Esophagus squamous epithelium (tissue), 5 donors: Measurements from ENCODE around the gene SETX. TPM values are rescaled to one million over a fixed set of nuclear protein-coding genes. Genes with fewer than 3 reads are reported as not detected.

Experiments used
- DNase-seq: peaks from one replicate; lab custom pipeline; 2025; lab: John Stamatoyannopoulos, UW
- H3K27ac ChIP-seq, 4 donors: fragments of 200-600 bp; sonication (generic); one replicate each; pipeline ENCODE4 v1.5.1; 2016 to 2019; ENCODE audit warnings: mild to moderate bottlenecking in 1 of 4
- H3K27me3 ChIP-seq, 4 donors: fragments of 200-600 bp; sonication (generic); 1 replicate in 3 of 4; 2 replicates in 1 of 4; pipeline versions ENCODE4 v1.5.1 to v1.6.0; 2017 to 2021; ENCODE audit warnings: antibody characterized with exemption in 1 of 4
- H3K36me3 ChIP-seq, 3 donors: fragments of 200-600 bp; sonication (generic); one replicate each; pipeline ENCODE4 v1.5.1; 2016 to 2019
- H3K4me1 ChIP-seq, 3 donors: fragments of 200-600 bp; sonication (generic); one replicate each; pipeline ENCODE4 v1.5.1; 2017 to 2019
- H3K4me3 ChIP-seq, 4 donors: fragments of 200-600 bp; sonication (generic); 1 replicate in 3 of 4; 2 replicates in 1 of 4; pipeline ENCODE4 v1.5.1; 2016 to 2019; ENCODE audit warnings: mild to moderate bottlenecking in 2 of 4, moderate library complexity in 1 of 4
- H3K9me3 ChIP-seq, 3 donors: fragments of 200-600 bp; sonication (generic); one replicate each; pipeline ENCODE4 v1.5.1; 2016 to 2019
- CTCF ChIP-seq, 6 experiments: fragments of 450-650 bp in 4 of 6; fragments of 200-600 bp in 2 of 6; sonication (generic) in 2 of 6; IDR thresholded peaks; one replicate each; pipeline ENCODE4 v1.5.1; 2016 to 2019; ENCODE audit warnings: antibody characterized with exemption in 6 of 6, mild to moderate bottlenecking in 4 of 6, moderate library complexity in 4 of 6
- POLR2A ChIP-seq, 4 donors: fragments of 450-650 bp; IDR thresholded peaks; one replicate each; pipeline ENCODE4 v1.6.1; 2017; ENCODE audit warnings: antibody characterized with exemption in 4 of 4, mild to moderate bottlenecking in 4 of 4, moderate library complexity in 3 of 4
- WGBS, 2 donors: methylation state at CpG; one replicate each; pipeline ENCODE4 v1.1.5; 2018; 5-methylcytosine and 5-hydroxymethylcytosine counted together
- intact Hi-C: fragments of 100-400 bp; cut with DNase I; formaldehyde crosslinking; loops from one replicate; pipeline ENCODE4 v1.15.0; 2022
- total RNA-seq, 4 donors: library from RNA; depleted of rRNA; stranded (reverse); fragments of >200 nt; gene quantifications; one replicate each; pipeline ENCODE4 v1.1.0, GENCODE V29; 2016
- donor health status: DM: yes; HTN: yes; CAD: no.

Gene SETX
- total RNA-seq, 4 donors from 2014 or later: 22.4 to 56.3 (median 33.0) TPM

- no peak overlapping the region for H3K4me3 ChIP-seq
- peaks cover 9 to 79% (median 25%) of the 10 kb centered on the region in 3 donors for H3K36me3 ChIP-seq
- intact Hi-C loops: no loop called here
- no peaks in the 10 kb centered on the region for H3K4me1 ChIP-seq
- no peaks in the 10 kb centered on the region for H3K9me3 ChIP-seq
- no peaks in the 10 kb centered on the region for H3K27me3 ChIP-seq
- no peak for DNase-seq
- TF ChIP-seq POLR2A (IDR thresholded peaks at IDR 0.05) (no peak), CTCF (IDR thresholded peaks at IDR 0.05) (no peak)
- WGBS, 2 donors: 92% methylated on average over 6 of the region's 6 CpGs
- H3K27ac ChIP-seq: no peak overlapping the region
These were observed 27.2 kb downstream of the SETX start for GRCh38 chr9:132327537-132327936.

- no peak overlapping the region for H3K27ac ChIP-seq
- WGBS, 2 donors: 72 to 73% methylated on average over 1 of the region's 1 CpG
- no peaks in the 10 kb centered on the region for H3K9me3 ChIP-seq
- H3K36me3 ChIP-seq: peaks cover 3 to 76% (median 6%) of the 10 kb centered on the region in 3 donors
- H3K27me3 ChIP-seq: no peaks in the 10 kb centered on the region
- peaks cover 0 to 5% (median 0%) of the 10 kb centered on the region in 3 donors for H3K4me1 ChIP-seq
- DNase-seq: no peak
- TF ChIP-seq POLR2A (IDR thresholded peaks at IDR 0.05): no peak
- no peak for TF ChIP-seq CTCF (IDR thresholded peaks at IDR 0.05)
- intact Hi-C loops: no loop called here
- no peak overlapping the region for H3K4me3 ChIP-seq
These were observed 30.4 kb downstream of the SETX start for GRCh38 chr9:132324425-132324824.

GRCh38 chr9:132319421-132320110, 35.2 kb downstream of the SETX start:
- Histone ChIP-seq H3K36me3 (peaks cover 0 to 74% (median 0%) of the 10 kb centered on the region in 3 donors), H3K27me3 (no peaks in the 10 kb centered on the region), H3K9me3 (no peaks in the 10 kb centered on the region), H3K27ac (no peak overlapping the region), H3K4me3 (no peak overlapping the region), H3K4me1 (peaks cover 0 to 10% (median 0%) of the 10 kb centered on the region in 3 donors)
- no peak for DNase-seq
- intact Hi-C loops: no loop called here
- TF ChIP-seq CTCF (IDR thresholded peaks at IDR 0.05) (no peak), POLR2A (IDR thresholded peaks at IDR 0.05) (no peak)
- 72 to 81% methylated on average over 4 of the region's 4 CpGs for WGBS, 2 donors

- no peaks in the 10 kb centered on the region for H3K9me3 ChIP-seq
- intact Hi-C loops: no loop called here
- DNase-seq: no peak
- H3K4me3 ChIP-seq: no peak overlapping the region
- H3K36me3 ChIP-seq: peaks cover 7 to 90% (median 33%) of the 10 kb centered on the region in 3 donors
- no peaks in the 10 kb centered on the region for H3K4me1 ChIP-seq
- H3K27ac ChIP-seq: no peak overlapping the region
- WGBS, 2 donors: 84 to 89% methylated on average over 2 of the region's 2 CpGs
- H3K27me3 ChIP-seq: no peaks in the 10 kb centered on the region
- TF ChIP-seq POLR2A (IDR thresholded peaks at IDR 0.05) (no peak), CTCF (IDR thresholded peaks at IDR 0.05) (no peak)
These were observed 41.9 kb downstream of the SETX start for GRCh38 chr9:132312873-132313272.

GRCh38 chr9:132312426-132312825, 42.4 kb downstream of the SETX start:
- Histone ChIP-seq H3K9me3 (no peaks in the 10 kb centered on the region), H3K4me3 (no peak overlapping the region), H3K27me3 (no peaks in the 10 kb centered on the region), H3K36me3 (peaks cover 7 to 90% (median 37%) of the 10 kb centered on the region in 3 donors), H3K4me1 (no peaks in the 10 kb centered on the region), H3K27ac (no peak overlapping the region)
- TF ChIP-seq CTCF (IDR thresholded peaks at IDR 0.05) (no peak), POLR2A (IDR thresholded peaks at IDR 0.05) (no peak)
- DNase-seq: no peak
- intact Hi-C loops: no loop called here
